WTC11 (cell line): ENCODE data around the gene PPP1CA. TPM values are rescaled to one million over a fixed set of nuclear protein-coding genes. Genes with fewer than 3 reads are reported as not detected.

Source experiments
- ATAC-seq: fragments of 200-7000 bp; cut with Tn5 transposase; 2 replicates; pipeline ENCODE4 v1.10.0; 2021; ENCODE audit warnings: mild to moderate bottlenecking, moderate library complexity
- CTCF ChIA-PET: fragments of 300-600 bp; sonication (Branson Sonifier 250); formaldehyde crosslinking; loops from one replicate; lab custom pipeline; 2021; ENCODE audit warnings: antibody characterized with exemption; lab: Charles Lee
- POLR2A ChIA-PET: fragments of 350-600 bp; sonication (Branson Sonifier 250); formaldehyde crosslinking; loops from one replicate; lab custom pipeline; 2021; ENCODE audit warnings: antibody characterized with exemption; lab: Charles Lee
- DNase-seq: peaks from one replicate; pipeline ENCODE4 v3.0.0; 2021; ENCODE audit warnings: low spot score
- H3K27ac Mint-ChIP-seq: 2 replicates; pipeline ENCODE4 v1.8.0; 2021; ENCODE audit warnings: mixed read lengths
- H3K27me3 Mint-ChIP-seq: 2 replicates; pipeline ENCODE4 v1.8.0; 2021; ENCODE audit warnings: low read depth, mild to moderate bottlenecking, moderate library complexity, mixed read lengths
- H3K36me3 Mint-ChIP-seq: 2 replicates; pipeline ENCODE4 v1.8.0; 2021; ENCODE audit warnings: mixed read lengths
- H3K4me1 Mint-ChIP-seq: 2 replicates; pipeline ENCODE4 v1.8.0; 2022; ENCODE audit warnings: mixed read lengths
- H3K4me3 Mint-ChIP-seq: 2 replicates; pipeline ENCODE4 v1.8.0; 2021; ENCODE audit warnings: mild to moderate bottlenecking, moderate library complexity, mixed read lengths
- H3K9me3 Mint-ChIP-seq: 2 replicates; pipeline ENCODE4 v1.8.0; 2021; ENCODE audit warnings: mixed read lengths
- CREB1 ChIP-seq: sonication (generic); formaldehyde crosslinking; IDR thresholded peaks from 2 replicates; pipeline ENCODE4 v1.8.0; 2023; ENCODE audit warnings: mild to moderate bottlenecking, missing genetic modification reagents
- CTCF ChIP-seq: fragments of 200-600 bp; IDR thresholded peaks from 2 replicates; pipeline ENCODE4 v1.8.0; 2022; ENCODE audit warnings: antibody characterized with exemption
- ERG ChIP-seq: fragments of 250-450 bp; sonication (Bioruptor Pico); IDR thresholded peaks from 2 replicates; pipeline ENCODE4 v1.8.0; 2021; ENCODE audit warnings: mild to moderate bottlenecking
- FOXK1 ChIP-seq: sonication (generic); formaldehyde crosslinking; IDR thresholded peaks from 2 replicates; pipeline ENCODE4 v1.8.0; 2022; ENCODE audit warnings: mild to moderate bottlenecking, moderate library complexity, missing genetic modification reagents
- GABPB1 ChIP-seq: sonication (generic); formaldehyde crosslinking; IDR thresholded peaks from 2 replicates; pipeline ENCODE4 v1.8.1; 2023; ENCODE audit warnings: mild to moderate bottlenecking, missing genetic modification reagents
- IRF2 ChIP-seq: sonication (generic); formaldehyde crosslinking; IDR thresholded peaks from 2 replicates; pipeline ENCODE4 v1.8.0; 2022; ENCODE audit warnings: low read depth, missing genetic modification reagents, borderline replicate concordance
- MAX ChIP-seq: sonication (generic); formaldehyde crosslinking; IDR thresholded peaks from 2 replicates; pipeline ENCODE4 v1.8.0; 2022; ENCODE audit warnings: mild to moderate bottlenecking, missing genetic modification reagents
- MLX ChIP-seq: sonication (generic); formaldehyde crosslinking; IDR thresholded peaks from 2 replicates; pipeline ENCODE4 v1.8.1; 2023; ENCODE audit warnings: mild to moderate bottlenecking, missing genetic modification reagents, moderate library complexity
- NFATC4 ChIP-seq: fragments of 250-450 bp; sonication (Bioruptor Pico); IDR thresholded peaks from 2 replicates; pipeline ENCODE4 v1.9.0; 2021; ENCODE audit warnings: mild to moderate bottlenecking
- NR2C2 ChIP-seq: sonication (generic); formaldehyde crosslinking; IDR thresholded peaks from 2 replicates; pipeline ENCODE4 v1.8.0; 2022; ENCODE audit warnings: mild to moderate bottlenecking, missing genetic modification reagents
- OVOL2 ChIP-seq: fragments of 250-450 bp; sonication (Bioruptor Pico); IDR thresholded peaks from 2 replicates; pipeline ENCODE4 v1.9.0; 2021; ENCODE audit warnings: mild to moderate bottlenecking, borderline replicate concordance
- PREB ChIP-seq: sonication (generic); formaldehyde crosslinking; IDR thresholded peaks from 2 replicates; pipeline ENCODE4 v1.8.1; 2022; ENCODE audit warnings: mild to moderate bottlenecking, missing genetic modification reagents, moderate library complexity, borderline replicate concordance
- SOX15 ChIP-seq: fragments of 250-450 bp; sonication (Bioruptor Pico); IDR thresholded peaks from 2 replicates; pipeline ENCODE4 v1.9.0; 2021; ENCODE audit warnings: mild to moderate bottlenecking
- USF1 ChIP-seq: sonication (generic); formaldehyde crosslinking; IDR thresholded peaks from 2 replicates; pipeline ENCODE4 v1.8.0; 2022; ENCODE audit warnings: mild to moderate bottlenecking, missing genetic modification reagents
- USF2 ChIP-seq: sonication (generic); formaldehyde crosslinking; IDR thresholded peaks from 2 replicates; pipeline ENCODE4 v1.8.1; 2023; ENCODE audit warnings: mild to moderate bottlenecking, missing genetic modification reagents, moderate library complexity
- ZMAT4 ChIP-seq: fragments of 250-450 bp; sonication (Bioruptor Pico); IDR thresholded peaks from 2 replicates; pipeline ENCODE4 v1.9.0; 2021; ENCODE audit warnings: mild to moderate bottlenecking
- ZNF263 ChIP-seq: sonication (generic); formaldehyde crosslinking; IDR thresholded peaks from 2 replicates; pipeline ENCODE4 v1.8.1; 2022; ENCODE audit warnings: low read depth, mild to moderate bottlenecking, moderate library complexity, missing genetic modification reagents
- ZNF281 ChIP-seq: sonication (generic); formaldehyde crosslinking; IDR thresholded peaks from 2 replicates; pipeline ENCODE4 v1.8.0; 2023; ENCODE audit warnings: mild to moderate bottlenecking, missing genetic modification reagents
- ZNF423 ChIP-seq: fragments of 250-450 bp; sonication (Bioruptor Pico); IDR thresholded peaks from 2 replicates; pipeline ENCODE4 v2.1.2; 2022; ENCODE audit warnings: mild to moderate bottlenecking, moderate library complexity
- total RNA-seq: library from RNA; stranded (reverse); gene quantifications from 3 replicates; pipeline ENCODE4 v1.2.3, GENCODE V29; 2021

The PPP1CA gene
- total RNA-seq, 1 experiment from 2014 or later: 220 TPM

- TF ChIP-seq ZNF281 (CRISPR knock-in tag) (peak; percentile 33; the same call in 1 of the 2 replicates), CREB1 (CRISPR knock-in tag) (0 out of 2 replicates have a peak, but pooled peaks have one; percentile 26), NFATC4 (CRISPR knock-in tag) (no peak)
- TF ChIP-seq, all 79 proteins: peak for 3
Measured at GRCh38 chr11:67352546-67353316, 48.9 kb downstream of the PPP1CA start (continued).

GRCh38 chr11:67351275-67352005 lies 50.2 kb downstream of the PPP1CA start:
- no peak for TF ChIP-seq GABPB1 (CRISPR knock-in tag)
- peak; percentile 92 for TF ChIP-seq CTCF
- TF ChIP-seq, all 79 proteins: peak for 1
- Mint-ChIP-seq H3K27ac (peak overlapping the region; percentile 49; the same call in 1 of the 2 replicates), H3K4me3 (peak overlapping the region; percentile 56), H3K4me1 (peaks cover 25% of the 10 kb centered on the region), H3K9me3 (no peaks in the 10 kb centered on the region), H3K36me3 (no peaks in the 10 kb centered on the region), H3K27me3 (no peaks in the 10 kb centered on the region; the same call in 1 of the 2 replicates)
- ATAC-seq (peak; percentile 43), DNase-seq (peak; percentile 62)
- ChIA-PET CTCF (interaction anchor here (0.6 to 10.1 kb wide), 48 partner anchors 9 to 677 kb away, joined by 3 to 842 read pairs (median 5); partner anchors contain the start of genes CLCF1, CORO1B, NUDT8 and PPP1CA), POLR2A (interaction anchor here (0.5 kb wide), 1 partner anchor 1404 kb away, joined by 3 read pairs; no protein-coding TSS in a partner anchor)

GRCh38 chr11:67349928-67350465 lies 51.7 kb downstream of the PPP1CA start:
- no peaks in the 10 kb centered on the region for H3K9me3 Mint-ChIP-seq
- H3K27ac Mint-ChIP-seq: 0 out of 2 replicates have a peak overlapping the region, but pooled peaks have one; percentile 1
- H3K36me3 Mint-ChIP-seq: no peaks in the 10 kb centered on the region
- H3K4me1 Mint-ChIP-seq: peaks cover 28% of the 10 kb centered on the region
- no peaks in the 10 kb centered on the region; the same call in 1 of the 2 replicates for H3K27me3 Mint-ChIP-seq
- DNase-seq (no peak), ATAC-seq (no peak)
- CTCF ChIA-PET: interaction anchor here (0.6 to 10.1 kb wide), 11 partner anchors 8 to 248 kb away, joined by 3 to 842 read pairs (median 13); partner anchors contain the start of genes CLCF1, CORO1B, RAD9A and SSH3
- POLR2A ChIA-PET: no interaction called here
- H3K4me3 Mint-ChIP-seq: no peak overlapping the region
- TF ChIP-seq SOX15: no peak
- TF ChIP-seq OVOL2: no peak
- TF ChIP-seq ZNF423 (CRISPR knock-in tag): no peak
- TF ChIP-seq ERG (CRISPR knock-in tag): no peak
- no peak for TF ChIP-seq MAX
- TF ChIP-seq PREB (CRISPR knock-in tag): no peak
- no peak for TF ChIP-seq ZMAT4 (CRISPR knock-in tag)
- no peak for TF ChIP-seq NR2C2 (CRISPR knock-in tag)
- no peak for TF ChIP-seq USF1 (CRISPR knock-in tag)
- TF ChIP-seq IRF2 (CRISPR knock-in tag): no peak
- no peak for TF ChIP-seq MLX (CRISPR knock-in tag)
- no peak for TF ChIP-seq ZNF263 (CRISPR knock-in tag)
- TF ChIP-seq USF2 (CRISPR knock-in tag): no peak
- no peak for TF ChIP-seq FOXK1 (CRISPR knock-in tag)
